AG20443 (cell line): ENCODE results near the gene FAM217A.
"Not testable (repeated sequence)": the region's sequence is repeated elsewhere in the genome, so short reads cannot be mapped to it uniquely, and the experiment has no call there.

ENCODE experiments used
- DNase-seq: peaks from one replicate; pipeline ENCODE4 v3.0.0; 2012; ENCODE audit warnings: low spot score, mixed read lengths

Gene FAM217A

DNA sequence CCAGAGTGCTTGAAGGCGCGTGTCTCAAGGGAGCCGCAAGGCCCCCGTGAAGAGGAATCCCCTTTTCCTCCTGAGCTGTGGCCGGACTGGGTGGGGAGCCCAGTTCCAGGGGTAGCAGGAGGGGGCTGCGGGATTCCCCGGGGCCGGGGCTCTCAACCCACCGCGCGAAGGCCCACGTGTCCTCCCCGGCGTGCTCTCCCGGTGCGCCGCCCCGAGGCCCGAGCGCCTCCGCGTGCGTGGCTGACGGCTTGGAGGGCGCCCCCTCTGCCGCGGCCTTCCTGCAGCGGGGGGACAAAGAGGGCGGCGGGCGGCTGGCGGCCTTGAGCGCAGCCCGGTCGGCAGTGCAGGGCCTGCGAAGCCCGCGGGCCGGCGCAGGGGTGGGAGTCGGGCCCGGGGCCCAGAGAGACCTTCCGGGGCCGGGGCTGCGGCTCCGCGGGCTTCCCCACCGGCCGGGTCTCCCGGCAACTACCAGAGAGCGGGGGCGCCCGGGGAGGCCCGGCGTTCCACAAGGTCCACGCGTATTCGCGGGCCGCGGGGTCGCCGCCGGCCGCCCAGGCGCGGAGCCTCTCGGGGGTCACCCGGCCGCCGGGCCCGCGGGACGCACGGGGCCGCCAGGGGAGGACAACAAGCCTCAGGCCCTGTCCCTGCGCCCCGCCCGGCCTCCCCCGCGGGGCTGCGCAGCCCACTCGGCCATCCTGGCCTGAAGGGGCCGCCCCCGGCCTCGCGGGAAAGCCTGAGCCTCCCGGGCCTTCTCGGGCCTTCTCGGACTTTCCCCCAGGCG lies at the start of gene FAM217A:
Gene FAM217A (minus strand): TSS at position 447 of the 781 bp plus-strand sequence. CDS start 1,723 bp downstream, outside the sequence.
- DNase-seq, result no peak

DNA sequence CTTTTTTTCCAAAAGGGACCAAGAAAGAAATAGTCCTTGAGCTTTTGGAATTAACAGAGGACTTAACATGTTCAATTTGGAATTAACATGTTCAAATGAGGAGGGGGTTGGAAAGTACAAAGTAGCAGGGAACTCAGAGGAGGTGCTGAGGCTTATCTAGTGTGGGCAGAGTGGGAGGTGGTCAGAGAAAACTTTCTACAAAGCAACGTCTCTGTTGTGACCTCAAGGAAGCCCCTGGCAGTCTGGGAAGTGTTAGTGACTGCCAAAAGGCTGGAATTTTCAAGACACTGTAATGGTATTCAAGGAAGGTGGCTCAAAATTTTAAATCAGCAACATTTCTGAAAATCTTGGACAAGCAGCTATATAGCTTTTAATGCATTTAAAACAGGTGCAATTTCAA lies 49.1 kb upstream of the FAM217A start:
- no peak for DNase-seq

GRCh38 chr6:4125933-4126864 lies 47.3 kb upstream of the FAM217A start:
- DNase-seq, result peak; percentile 81

GRCh38 chr6:4125500-4125899 lies 46.6 kb upstream of the FAM217A start:
- DNase-seq, result no peak

GRCh38 chr6:4124351-4124750 lies 45.4 kb upstream of the FAM217A start:
- DNase-seq, result no peak

GRCh38 chr6:4115741-4116140 lies 36.8 kb upstream of the FAM217A start:
- no peak for DNase-seq

DNA sequence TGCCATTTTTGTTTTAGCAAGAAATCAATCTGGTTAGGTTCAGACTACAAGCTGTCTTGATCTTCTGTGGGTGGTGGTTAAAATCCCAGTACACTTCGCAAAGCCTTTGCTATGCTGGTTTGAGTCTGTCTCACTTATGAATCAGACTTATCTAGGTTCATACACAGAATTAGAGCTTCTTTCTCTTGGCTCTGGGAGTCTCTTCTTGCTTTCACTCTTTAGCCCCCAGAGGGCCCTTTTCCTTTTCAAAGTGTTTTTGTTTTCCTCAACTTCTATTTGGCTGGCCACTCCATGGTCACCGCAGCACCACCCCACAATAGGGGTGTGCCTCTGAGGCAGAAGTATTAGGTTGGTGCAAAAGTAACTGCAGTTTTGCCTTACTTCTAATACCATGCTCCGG lies 35.2 kb upstream of the FAM217A start:
- peak; percentile 16 for DNase-seq

DNA sequence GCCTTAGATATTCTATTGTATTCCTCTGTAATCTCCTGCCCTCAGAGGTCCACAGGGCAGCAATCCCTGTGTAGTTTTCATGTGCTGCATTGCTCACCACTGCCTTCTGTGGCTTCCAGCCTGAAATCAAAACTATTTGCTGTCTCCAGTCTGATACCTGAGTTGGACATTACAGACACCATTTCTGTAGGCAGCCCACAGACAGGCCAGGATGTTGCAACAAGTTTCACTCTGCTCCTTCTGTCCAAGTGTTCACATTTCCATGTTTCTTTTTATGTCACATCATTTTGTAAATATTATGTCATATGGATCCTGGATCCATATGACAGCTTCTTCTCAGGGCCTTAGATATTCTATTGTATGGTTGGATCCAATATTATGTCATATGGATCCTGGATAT lies 34.7 kb upstream of the FAM217A start:
- DNase-seq, result no peak

- DNase-seq, result no peak
Observed at GRCh38 chr6:4112366-4112765, 33.4 kb upstream of the FAM217A start.

GRCh38 chr6:4109363-4109815 lies 30.5 kb upstream of the FAM217A start:
- DNase-seq, result not testable (repeated sequence)

- no peak for DNase-seq
Observed at GRCh38 chr6:4108561-4109093, 29.7 kb upstream of the FAM217A start.

DNA sequence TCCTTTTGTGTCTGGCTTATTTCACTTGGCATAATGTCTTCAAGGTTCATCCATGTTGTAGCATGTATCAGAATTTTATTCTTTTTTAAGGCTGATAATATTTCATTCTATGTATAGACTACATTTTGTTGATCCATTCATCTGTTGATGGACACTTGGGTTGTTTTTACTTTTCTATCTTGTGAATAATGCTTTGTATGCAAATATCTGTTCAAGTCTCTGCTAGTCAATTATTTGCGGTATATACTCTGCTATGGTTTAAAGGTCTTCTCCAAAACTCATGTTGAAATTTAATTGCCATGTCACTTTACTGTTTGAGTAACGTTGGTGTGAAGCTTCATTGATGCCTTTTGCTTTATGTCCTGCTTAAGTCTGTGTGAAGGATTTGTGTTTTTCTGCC lies 28.9 kb upstream of the FAM217A start:
- DNase-seq, result no peak

- DNase-seq, result no peak
Observed at GRCh38 chr6:4105980-4106536, 27.1 kb upstream of the FAM217A start.

DNA sequence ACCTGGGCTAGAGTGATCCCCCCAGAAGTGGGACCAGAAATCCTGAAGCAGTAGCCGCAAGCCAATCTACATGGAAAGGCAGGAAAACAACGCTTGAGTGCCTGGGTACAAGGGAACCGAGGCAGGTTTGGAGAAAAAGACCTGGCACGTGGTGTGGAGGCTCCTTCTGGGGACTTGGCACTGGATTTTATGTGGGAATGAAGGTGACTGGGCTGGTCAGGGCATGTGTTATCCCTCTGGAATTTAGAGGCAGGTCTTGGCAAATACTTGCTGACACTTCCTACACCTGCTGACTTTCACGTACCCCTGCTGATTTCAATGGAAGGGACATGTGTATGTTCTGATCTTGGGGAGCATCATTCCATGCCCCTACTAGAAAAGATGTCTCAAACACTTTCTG lies 25.0 kb upstream of the FAM217A start:
- peak; percentile 14 for DNase-seq

- no peak for DNase-seq
Observed at GRCh38 chr6:4102687-4103244, 23.8 kb upstream of the FAM217A start.

DNA sequence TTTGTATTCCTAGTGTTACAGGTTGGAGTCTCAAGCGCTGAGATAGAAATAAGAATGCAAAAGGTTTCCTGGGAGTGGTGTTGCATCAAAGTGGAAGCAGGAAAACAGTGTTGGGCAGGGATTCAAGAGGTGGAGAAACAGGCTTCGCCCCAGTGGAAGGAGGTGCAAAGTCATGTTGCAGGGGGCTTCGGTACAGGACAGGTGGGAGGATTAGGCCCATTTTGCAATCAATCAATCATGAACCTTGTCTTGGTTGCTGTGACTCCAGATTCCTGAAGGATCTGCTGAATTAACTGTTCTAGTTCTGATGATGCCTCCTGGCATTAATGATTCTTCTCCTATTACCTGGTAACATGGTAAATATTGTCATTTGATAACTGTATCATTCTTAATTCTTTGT lies 22.4 kb upstream of the FAM217A start:
- no peak for DNase-seq

- no peak for DNase-seq
Observed at GRCh38 chr6:4100655-4101054, 21.7 kb upstream of the FAM217A start.

- no peak for DNase-seq
Observed at GRCh38 chr6:4093288-4093687, 14.4 kb upstream of the FAM217A start.

- no peak for DNase-seq
Observed at GRCh38 chr6:4091941-4092340, 13.0 kb upstream of the FAM217A start.

DNA sequence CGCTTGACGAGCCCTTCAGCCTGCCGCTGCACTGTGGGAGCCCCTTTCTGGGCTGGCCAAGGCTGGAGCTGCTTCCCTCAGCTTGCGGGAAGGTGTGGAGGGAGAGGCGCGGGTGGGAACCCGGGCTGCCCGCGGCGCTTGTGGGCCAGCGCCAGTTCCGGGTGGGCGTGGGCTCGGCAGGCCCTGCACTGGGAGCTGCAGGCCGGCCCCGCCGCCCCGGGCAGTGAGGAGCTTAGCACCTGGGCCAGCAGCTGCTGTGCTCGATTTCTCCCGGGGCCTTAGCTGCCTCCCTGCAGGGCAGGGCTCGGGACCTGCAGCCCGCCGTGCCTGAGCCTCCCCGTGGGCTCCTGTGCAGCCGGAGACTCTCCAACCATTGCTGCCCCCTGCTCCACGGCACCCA lies 11.1 kb upstream of the FAM217A start:
- DNase-seq, result not testable (repeated sequence)

DNA sequence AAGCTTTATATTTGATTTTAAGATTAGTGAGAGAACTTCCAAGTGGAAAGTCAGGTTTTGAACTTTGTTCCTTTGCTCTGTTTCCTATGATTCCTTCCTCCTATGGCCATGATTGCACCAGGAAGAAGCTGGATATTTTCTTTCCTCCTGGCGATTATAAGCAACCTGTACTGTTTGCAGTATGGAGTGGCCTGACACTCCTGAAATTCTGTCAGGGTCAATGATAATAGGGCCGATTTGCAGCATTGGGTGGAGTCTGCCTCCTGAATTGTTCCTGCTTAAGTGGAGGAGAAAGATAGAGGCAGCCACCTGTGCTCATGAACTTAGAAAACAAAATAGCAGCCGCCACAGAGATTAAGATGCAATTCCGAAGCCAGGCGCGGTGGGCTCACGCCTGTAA lies 9.8 kb upstream of the FAM217A start:
- DNase-seq, result no peak

- DNase-seq, result no peak
Observed at GRCh38 chr6:4085332-4085700, 6.4 kb upstream of the FAM217A start.
